H9 (cell line): ENCODE measurements around the gene ZNF3. TPM values are rescaled to one million over a fixed set of nuclear protein-coding genes. Genes with fewer than 3 reads are reported as not detected.

Experiments
- DNase-seq: peaks from one replicate; pipeline ENCODE4 v3.0.0-alpha.2; 2017
- H2AFZ ChIP-seq: one replicate; pipeline ENCODE4 v1.6.1; 2013; ENCODE audit warnings: mild to moderate bottlenecking, low read length, control low read depth, moderate library complexity
- H2AK5ac ChIP-seq: 2 replicates; pipeline ENCODE4 v1.6.1; 2013; ENCODE audit warnings: low read length, control low read depth, mixed read lengths; ENCODE audit not compliant: insufficient read length
- H2BK120ac ChIP-seq: one replicate; pipeline ENCODE4 v1.6.1; 2013; ENCODE audit warnings: low read depth, mild to moderate bottlenecking, low read length, control low read depth, inconsistent platforms; ENCODE audit not compliant: poor library complexity, severe bottlenecking
- H2BK12ac ChIP-seq: 2 replicates; pipeline ENCODE4 v1.6.1; 2013; ENCODE audit warnings: low read length, control low read depth, mixed read lengths, low read depth; ENCODE audit not compliant: insufficient read length
- H2BK15ac ChIP-seq: 2 replicates; pipeline ENCODE4 v1.6.1; 2013; ENCODE audit warnings: low read depth, low read length, control low read depth
- H2BK20ac ChIP-seq: one replicate; pipeline ENCODE4 v1.6.1; 2013; ENCODE audit warnings: low read depth, mild to moderate bottlenecking, low read length, control low read depth, inconsistent platforms; ENCODE audit not compliant: poor library complexity, severe bottlenecking
- H2BK5ac ChIP-seq: 2 replicates; pipeline ENCODE4 v1.6.1; 2013; ENCODE audit warnings: low read length, control low read depth, mixed read lengths; ENCODE audit not compliant: insufficient read length
- H3K14ac ChIP-seq: 2 replicates; pipeline ENCODE4 v1.6.1; 2013; ENCODE audit warnings: low read length, control low read depth; ENCODE audit not compliant: insufficient read depth
- H3K18ac ChIP-seq: 2 replicates; pipeline ENCODE4 v1.6.1; 2013; ENCODE audit warnings: low read depth, mild to moderate bottlenecking, mixed read lengths, low read length, control low read depth; ENCODE audit not compliant: insufficient read length
- H3K23ac ChIP-seq: 2 replicates; pipeline ENCODE4 v1.6.1; 2013; ENCODE audit warnings: low read length, control low read depth, mixed read lengths, low read depth; ENCODE audit not compliant: insufficient read length
- H3K23me2 ChIP-seq: 2 replicates; pipeline ENCODE4 v1.6.1; 2013; ENCODE audit warnings: low read depth, mild to moderate bottlenecking, mixed read lengths, low read length, control low read depth; ENCODE audit not compliant: insufficient read length, poor library complexity, severe bottlenecking
- H3K27ac ChIP-seq: 2 replicates; pipeline ENCODE4 v1.5.1; 2013; ENCODE audit warnings: low read length, control low read depth, mixed read lengths, low read depth; ENCODE audit not compliant: insufficient read length
- H3K27me3 ChIP-seq: 2 replicates; pipeline ENCODE4 v1.6.1; 2013; ENCODE audit warnings: low read length, control low read depth, inconsistent platforms; ENCODE audit not compliant: insufficient read depth
- H3K4ac ChIP-seq: 2 replicates; pipeline ENCODE4 v1.6.1; 2013; ENCODE audit warnings: low read depth, mild to moderate bottlenecking, control low read depth, inconsistent platforms, low read length, moderate library complexity
- H3K4me1 ChIP-seq: 2 replicates; pipeline ENCODE4 v1.6.1; 2013; ENCODE audit warnings: low read length, control low read depth, inconsistent platforms; ENCODE audit not compliant: insufficient read depth
- H3K4me2 ChIP-seq: 2 replicates; pipeline ENCODE4 v1.6.1; 2013; ENCODE audit warnings: low read length, control low read depth, mixed read lengths; ENCODE audit not compliant: insufficient read length, insufficient read depth
- H3K56ac ChIP-seq: 2 replicates; pipeline ENCODE4 v1.6.1; 2013; ENCODE audit warnings: low read depth, mild to moderate bottlenecking, mixed read lengths, low read length, control low read depth; ENCODE audit not compliant: insufficient read length
- H3K79me1 ChIP-seq: 2 replicates; pipeline ENCODE4 v1.6.1; 2013; ENCODE audit warnings: low read depth, mild to moderate bottlenecking, moderate library complexity, low read length, control low read depth, inconsistent platforms; ENCODE audit not compliant: insufficient read depth, poor library complexity, severe bottlenecking
- H3K79me2 ChIP-seq: 2 replicates; pipeline ENCODE4 v1.6.1; 2013; ENCODE audit warnings: low read length, control low read depth, inconsistent platforms; ENCODE audit not compliant: insufficient read depth
- H3K9ac ChIP-seq: 2 replicates; pipeline ENCODE4 v1.6.1; 2013; ENCODE audit warnings: low read length, control low read depth, mixed read lengths; ENCODE audit not compliant: insufficient read length; ENCODE audit errors: extremely low read depth
- H3K9me3 ChIP-seq: one replicate; pipeline ENCODE4 v1.6.1; 2013; ENCODE audit warnings: low read depth, low read length, inconsistent platforms; ENCODE audit not compliant: control insufficient read depth
- H3T11ph ChIP-seq: one replicate; pipeline ENCODE4 v1.6.1; 2013; ENCODE audit warnings: mild to moderate bottlenecking, low read length, control low read depth, inconsistent platforms
- H4K20me1 ChIP-seq: one replicate; pipeline ENCODE4 v1.6.1; 2013; ENCODE audit not compliant: control insufficient read depth, insufficient read length, insufficient read depth
- H4K5ac ChIP-seq: 2 replicates; pipeline ENCODE4 v1.6.1; 2013; ENCODE audit warnings: low read depth, mild to moderate bottlenecking, mixed read lengths, low read length, control low read depth; ENCODE audit not compliant: insufficient read length
- H4K8ac ChIP-seq: replicated peaks from 2 replicates; pipeline ENCODE4 v1.6.1; 2013; ENCODE audit warnings: low read length, control low read depth, mixed read lengths, low read depth; ENCODE audit not compliant: insufficient read length
- H4K91ac ChIP-seq: 2 replicates; pipeline ENCODE4 v1.6.1; 2013; ENCODE audit warnings: low read depth, mild to moderate bottlenecking, moderate library complexity, mixed read lengths, low read length, control low read depth; ENCODE audit not compliant: insufficient read length
- H3K27ac Mint-ChIP-seq, 3 experiments: 2 replicates in 2 of 3; 3 replicates in 1 of 3; pipeline ENCODE4 v1.8.0; 2020 to 2021; ENCODE audit warnings: mixed read lengths in 3 of 3, mild to moderate bottlenecking in 1 of 3, moderate library complexity in 1 of 3
- H3K27me3 Mint-ChIP-seq: 2 replicates; pipeline ENCODE4 v1.8.0; 2021; ENCODE audit warnings: low read depth, mild to moderate bottlenecking, moderate library complexity, mixed read lengths
- H3K36me3 Mint-ChIP-seq, 3 experiments: 2 replicates in 2 of 3; 3 replicates in 1 of 3; pipeline ENCODE4 v1.8.0; 2020 to 2021; ENCODE audit warnings: low read depth in 3 of 3, mixed read lengths in 3 of 3; ENCODE audit not compliant: insufficient read depth in 1 of 3
- H3K4me1 Mint-ChIP-seq, 2 experiments: 2 replicates each; pipeline ENCODE4 v1.8.0; 2020; ENCODE audit warnings: mixed read lengths in 2 of 2
- H3K4me3 Mint-ChIP-seq, 2 experiments: 2 replicates in 1 of 2; 3 replicates in 1 of 2; pipeline ENCODE4 v1.8.0; 2020 to 2021; ENCODE audit warnings: mild to moderate bottlenecking in 2 of 2, mixed read lengths in 2 of 2, moderate library complexity in 1 of 2
- H3K9me3 Mint-ChIP-seq, 2 experiments: 2 replicates in 1 of 2; 3 replicates in 1 of 2; pipeline ENCODE4 v1.8.0; 2020; ENCODE audit warnings: mild to moderate bottlenecking in 2 of 2, mixed read lengths in 2 of 2, moderate library complexity in 1 of 2
- WGBS: extraction: QIAGEN DNeasy Blood & Tissue Kit; methylation state at CpG from one replicate; pipeline ENCODE4 v1.1.7; 2013; ENCODE audit warnings: missing lambda C conversion rate, low lambda C conversion rate, mixed read lengths; ENCODE audit not compliant: insufficient read length; ENCODE audit errors: extremely low coverage; 5-methylcytosine and 5-hydroxymethylcytosine counted together
- total RNA-seq: library from RNA; stranded (reverse); gene quantifications from 2 replicates; pipeline ENCODE4 v1.2.1, GENCODE V29; 2021
- TF ChIP-seq, protein P1 (sequence below): fragments of 200-600 bp; sonication (generic); conservative IDR thresholded peaks from 3 replicates; pipeline ENCODE4 v1.8.0; 2021; ENCODE audit warnings: antibody characterized with exemption, mild to moderate bottlenecking

Gene ZNF3
- total RNA-seq, 1 experiment from 2014 or later = 60.4 TPM

DNA sequence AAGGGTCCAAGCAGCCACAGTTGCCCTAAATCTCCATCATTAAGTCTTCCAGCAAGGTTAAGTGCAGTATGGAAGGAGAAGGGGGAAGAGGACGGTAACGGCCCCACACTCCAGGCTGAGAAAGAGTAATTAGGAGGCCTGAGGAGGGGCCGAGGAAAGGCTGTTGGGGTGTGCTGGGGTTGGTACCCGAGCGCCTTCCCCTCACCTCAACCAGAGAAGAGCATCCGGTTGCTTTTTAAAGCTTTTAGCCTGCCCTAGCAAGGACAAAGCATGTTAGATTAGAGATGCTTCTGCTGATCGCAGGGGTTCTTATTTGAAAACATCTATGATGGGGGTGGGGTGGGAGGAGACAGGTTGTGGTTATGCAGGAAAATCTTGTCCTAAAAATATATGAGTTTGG lies 40.9 kb downstream of the ZNF3 start:
- Histone ChIP-seq H3T11ph (no peak overlapping the region), H2BK12ac (no peak overlapping the region), H3K9me3 (peaks cover 4% of the 10 kb centered on the region), H3K4ac (no peak overlapping the region), H2BK15ac (no peak overlapping the region), H3K14ac (no peak overlapping the region), H3K27ac (no peak overlapping the region), H2BK20ac (no peak overlapping the region), H3K79me2 (no peaks in the 10 kb centered on the region), H4K20me1 (no peaks in the 10 kb centered on the region), H3K27me3 (no peaks in the 10 kb centered on the region), H4K8ac (no peak overlapping the region), H3K9ac (no peak overlapping the region), H2BK120ac (no peak overlapping the region), H3K4me1 (no peaks in the 10 kb centered on the region), H3K79me1 (no peaks in the 10 kb centered on the region), H3K4me2 (no peak overlapping the region), H2AK5ac (no peak overlapping the region), H3K56ac (no peak overlapping the region), H3K23me2 (no peaks in the 10 kb centered on the region), H2AFZ (no peak overlapping the region), H3K18ac (no peak overlapping the region), H4K5ac (no peak overlapping the region), H2BK5ac (no peak overlapping the region), H4K91ac (no peak overlapping the region), H3K23ac (no peak overlapping the region)
- Mint-ChIP-seq H3K27ac (peak overlapping the region in 2 of 3 experiments; percentile 65 to 86; a peak in 1 of 7 replicates), H3K27me3 (no peaks in the 10 kb centered on the region; the same call in 1 of the 2 replicates), H3K4me3 (no peak overlapping the region), H3K36me3 (peaks cover 17 to 43% (median 32%) of the 10 kb centered on the region in 3 experiments; a peak in 6 of 7 replicates), H3K4me1 (peaks cover 12 to 17% of the 10 kb centered on the region in 2 experiments), H3K9me3 (peaks cover 10 to 12% of the 10 kb centered on the region in 2 experiments; a peak in 3 of 5 replicates)
- DNase-seq = no peak
- TF ChIP-seq, protein P1, sequence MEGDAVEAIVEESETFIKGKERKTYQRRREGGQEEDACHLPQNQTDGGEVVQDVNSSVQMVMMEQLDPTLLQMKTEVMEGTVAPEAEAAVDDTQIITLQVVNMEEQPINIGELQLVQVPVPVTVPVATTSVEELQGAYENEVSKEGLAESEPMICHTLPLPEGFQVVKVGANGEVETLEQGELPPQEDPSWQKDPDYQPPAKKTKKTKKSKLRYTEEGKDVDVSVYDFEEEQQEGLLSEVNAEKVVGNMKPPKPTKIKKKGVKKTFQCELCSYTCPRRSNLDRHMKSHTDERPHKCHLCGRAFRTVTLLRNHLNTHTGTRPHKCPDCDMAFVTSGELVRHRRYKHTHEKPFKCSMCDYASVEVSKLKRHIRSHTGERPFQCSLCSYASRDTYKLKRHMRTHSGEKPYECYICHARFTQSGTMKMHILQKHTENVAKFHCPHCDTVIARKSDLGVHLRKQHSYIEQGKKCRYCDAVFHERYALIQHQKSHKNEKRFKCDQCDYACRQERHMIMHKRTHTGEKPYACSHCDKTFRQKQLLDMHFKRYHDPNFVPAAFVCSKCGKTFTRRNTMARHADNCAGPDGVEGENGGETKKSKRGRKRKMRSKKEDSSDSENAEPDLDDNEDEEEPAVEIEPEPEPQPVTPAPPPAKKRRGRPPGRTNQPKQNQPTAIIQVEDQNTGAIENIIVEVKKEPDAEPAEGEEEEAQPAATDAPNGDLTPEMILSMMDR = no peak
- WGBS = no CpG with 5 or more reads among the region's 7 CpGs
